Nephron (organoid): ENCODE measurements around the gene CABP2.
"Not testable (repeated sequence)": the region's sequence is repeated elsewhere in the genome, so short reads cannot be mapped to it uniquely, and the experiment has no call there.

Experiments
- H3K27ac Mint-ChIP-seq, 3 experiments: 2 replicates each; pipeline ENCODE4 v1.8.0; 2020; ENCODE audit warnings: mixed read lengths in 3 of 3, mild to moderate bottlenecking in 2 of 3, moderate library complexity in 1 of 3
- H3K27me3 Mint-ChIP-seq: 2 replicates; pipeline ENCODE4 v1.8.0; 2021; ENCODE audit warnings: low read depth, mild to moderate bottlenecking, moderate library complexity, mixed read lengths
- H3K36me3 Mint-ChIP-seq: 2 replicates; pipeline ENCODE4 v1.8.0; 2020; ENCODE audit warnings: low read depth, mixed read lengths
- H3K4me1 Mint-ChIP-seq: 2 replicates; pipeline ENCODE4 v1.8.0; 2020; ENCODE audit warnings: mixed read lengths
- H3K4me3 Mint-ChIP-seq, 3 experiments: 2 replicates each; pipeline ENCODE4 v1.8.0; 2020; ENCODE audit warnings: mild to moderate bottlenecking in 3 of 3, mixed read lengths in 3 of 3, moderate library complexity in 2 of 3
- H3K9me3 Mint-ChIP-seq: 2 replicates; pipeline ENCODE4 v1.8.0; 2020; ENCODE audit warnings: mixed read lengths
- CTCF ChIP-seq, 3 experiments: fragments of 200-600 bp; sonication (generic); IDR thresholded peaks; one replicate each; pipeline ENCODE4 v1.5.0; 2021; ENCODE audit warnings: antibody characterized with exemption in 3 of 3; ENCODE audit not compliant: unreplicated experiment in 3 of 3

The CABP2 gene

GRCh38 chr11:67491276-67492068 is 31.8 kb downstream of the CABP2 start:
- H3K9me3 Mint-ChIP-seq = no peaks in the 10 kb centered on the region
- no peak for TF ChIP-seq CTCF (IDR thresholded peaks at IDR 0.05; ENCODE audit: unreplicated experiment in 3 of 3)
- no peaks in the 10 kb centered on the region for H3K4me1 Mint-ChIP-seq
- H3K27ac Mint-ChIP-seq = no peak overlapping the region
- H3K4me3 Mint-ChIP-seq = no peak overlapping the region
- peaks cover 16% of the 10 kb centered on the region for H3K36me3 Mint-ChIP-seq
- no peaks in the 10 kb centered on the region for H3K27me3 Mint-ChIP-seq

DNA sequence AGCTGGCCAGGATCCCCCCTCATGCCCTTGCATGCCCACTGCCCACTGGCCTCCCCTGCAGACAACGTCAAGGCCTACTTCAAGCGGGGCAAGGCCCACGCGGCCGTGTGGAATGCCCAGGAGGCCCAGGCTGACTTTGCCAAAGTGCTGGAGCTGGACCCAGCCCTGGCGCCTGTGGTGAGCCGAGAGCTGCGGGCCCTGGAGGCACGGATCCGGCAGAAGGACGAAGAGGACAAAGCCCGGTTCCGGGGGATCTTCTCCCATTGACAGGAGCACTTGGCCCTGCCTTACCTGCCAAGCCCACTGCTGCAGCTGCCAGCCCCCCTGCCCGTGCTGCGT is 32.5 kb downstream of the CABP2 start:
- Mint-ChIP-seq H3K36me3 (peaks cover 20% of the 10 kb centered on the region), H3K9me3 (no peaks in the 10 kb centered on the region), H3K27ac (no peak overlapping the region), H3K27me3 (no peaks in the 10 kb centered on the region), H3K4me3 (no peak overlapping the region), H3K4me1 (peaks cover 5% of the 10 kb centered on the region)
- TF ChIP-seq CTCF (IDR thresholded peaks at IDR 0.05; ENCODE audit: unreplicated experiment in 3 of 3) = no peak

- Mint-ChIP-seq H3K4me3 (no peak overlapping the region), H3K27ac (no peak overlapping the region), H3K36me3 (peaks cover 21% of the 10 kb centered on the region), H3K9me3 (no peaks in the 10 kb centered on the region), H3K4me1 (peaks cover 7% of the 10 kb centered on the region), H3K27me3 (no peaks in the 10 kb centered on the region)
- no peak for TF ChIP-seq CTCF (IDR thresholded peaks at IDR 0.05; ENCODE audit: unreplicated experiment in 3 of 3)
Measured at GRCh38 chr11:67489885-67490726, 33.1 kb downstream of the CABP2 start.

DNA sequence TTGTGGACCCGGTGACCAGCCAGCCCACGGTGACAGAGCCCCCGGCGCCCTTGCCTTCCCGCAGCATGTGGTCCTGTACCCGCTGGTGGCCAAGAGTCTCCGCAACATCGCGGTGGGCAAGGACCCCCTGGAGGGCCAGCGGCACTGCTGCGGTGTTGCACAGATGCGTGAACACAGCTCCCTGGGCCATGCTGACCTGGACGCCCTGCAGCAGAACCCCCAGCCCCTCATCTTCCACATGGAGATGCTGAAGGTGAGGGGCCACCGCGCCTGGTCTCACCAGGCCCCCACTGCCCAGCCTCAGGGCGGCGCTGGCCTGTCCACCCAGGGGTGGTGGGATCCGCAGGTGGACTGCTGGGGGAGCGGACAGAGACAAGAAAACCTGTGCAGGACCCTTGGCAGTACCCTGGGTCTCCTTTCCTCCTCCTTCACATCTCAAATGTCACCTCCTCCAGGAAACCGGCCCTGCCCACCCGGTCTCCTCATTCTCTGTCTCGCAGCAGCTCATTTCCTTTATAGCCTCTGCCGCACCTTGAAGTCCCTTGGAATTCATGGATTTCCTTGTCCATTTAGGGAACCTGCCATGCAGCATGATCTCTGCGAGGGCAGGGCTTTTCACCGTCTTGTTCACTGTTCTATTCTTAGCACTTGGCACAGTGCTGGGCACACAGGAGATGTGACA is 33.9 kb downstream of the CABP2 start:
- H3K27ac Mint-ChIP-seq = no peak overlapping the region
- H3K9me3 Mint-ChIP-seq = no peaks in the 10 kb centered on the region
- H3K4me3 Mint-ChIP-seq = no peak overlapping the region
- no peak for TF ChIP-seq CTCF (IDR thresholded peaks at IDR 0.05; ENCODE audit: unreplicated experiment in 3 of 3)
- H3K27me3 Mint-ChIP-seq = no peaks in the 10 kb centered on the region
- peaks cover 29% of the 10 kb centered on the region for H3K36me3 Mint-ChIP-seq
- peaks cover 15% of the 10 kb centered on the region for H3K4me1 Mint-ChIP-seq

DNA sequence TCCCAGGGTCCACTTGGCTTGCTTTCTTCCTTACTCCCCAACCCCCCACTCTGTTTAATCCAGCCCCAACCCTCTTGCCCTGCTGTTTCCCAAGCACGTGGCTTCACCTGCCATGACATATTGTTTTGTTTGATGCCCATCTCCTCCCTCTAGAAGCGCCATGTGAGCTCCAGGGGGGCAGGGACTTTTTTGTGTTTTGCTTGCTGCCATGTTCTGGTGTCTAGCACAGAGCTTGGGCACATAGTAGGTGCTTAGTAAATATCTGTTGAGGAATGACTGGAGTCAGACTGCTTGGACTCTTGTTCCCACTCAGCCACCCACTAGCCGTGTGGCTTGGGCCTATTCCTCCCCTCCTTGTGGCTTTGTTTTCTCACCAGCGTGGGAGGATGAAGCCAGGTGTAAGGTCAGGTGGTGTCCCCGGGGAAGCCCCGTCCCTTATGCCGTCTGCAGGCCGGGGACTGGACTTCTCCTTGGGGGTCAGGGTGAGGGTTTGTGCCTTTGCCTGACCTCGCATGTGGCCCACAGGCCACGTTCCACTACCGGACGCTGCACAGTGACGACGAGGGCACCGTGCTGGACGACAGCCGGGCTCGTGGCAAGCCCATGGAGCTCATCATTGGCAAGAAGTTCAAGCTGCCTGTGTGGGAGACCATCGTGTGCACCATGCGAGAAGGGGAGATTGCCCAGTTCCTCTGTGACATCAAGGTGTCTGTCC is 36.6 kb downstream of the CABP2 start:
- H3K27ac Mint-ChIP-seq = peak overlapping the region in 1 of 3 experiments; percentile 36
- TF ChIP-seq CTCF (IDR thresholded peaks at IDR 0.05; ENCODE audit: unreplicated experiment in 3 of 3) = no peak
- no peaks in the 10 kb centered on the region for H3K9me3 Mint-ChIP-seq
- peaks cover 29% of the 10 kb centered on the region for H3K36me3 Mint-ChIP-seq
- no peaks in the 10 kb centered on the region for H3K27me3 Mint-ChIP-seq
- peaks cover 36% of the 10 kb centered on the region for H3K4me1 Mint-ChIP-seq
- peak overlapping the region in 1 of 3 experiments; percentile 42 for H3K4me3 Mint-ChIP-seq

DNA sequence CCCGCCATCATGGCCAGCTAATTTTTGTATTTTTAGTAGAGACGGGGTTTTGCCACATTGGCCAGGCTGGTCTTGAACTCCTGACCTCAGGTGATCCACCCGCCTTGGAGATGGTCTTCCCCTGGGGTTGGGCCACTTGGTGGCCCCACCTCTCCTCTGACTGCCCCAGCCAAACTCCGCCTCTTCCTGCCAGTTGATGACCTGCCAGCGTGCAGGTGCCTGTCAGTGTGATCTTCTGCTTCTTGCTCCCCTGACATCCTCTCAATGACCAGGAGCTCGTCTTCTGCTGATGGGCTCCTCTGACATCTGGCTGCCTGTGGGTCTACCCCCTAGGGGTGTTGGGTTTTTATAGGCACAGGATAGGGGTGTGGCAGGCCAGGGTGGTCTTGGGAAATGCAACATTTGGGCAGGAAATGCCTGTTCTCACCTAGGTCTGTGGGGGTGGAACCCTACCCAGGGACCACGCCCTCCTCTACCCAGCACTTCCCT is 37.3 kb downstream of the CABP2 start:
- not testable (repeated sequence) for H3K27me3 Mint-ChIP-seq, H3K9me3 Mint-ChIP-seq
- Mint-ChIP-seq H3K4me1 (peaks cover 36% of the 10 kb centered on the region), H3K4me3 (peak overlapping the region in 2 of 3 experiments; percentile 17 to 57), H3K27ac (peak overlapping the region in 1 of 3 experiments; percentile 36), H3K36me3 (peaks cover 27% of the 10 kb centered on the region)
